Measurements from ENCODE around the gene WDR35. TPM values are rescaled to one million over a fixed set of nuclear protein-coding genes. Genes with fewer than 3 reads are reported as not detected.

Gene WDR35
- total RNA-seq, 1 donor from 2014 or later: 4.9 TPM

DNA sequence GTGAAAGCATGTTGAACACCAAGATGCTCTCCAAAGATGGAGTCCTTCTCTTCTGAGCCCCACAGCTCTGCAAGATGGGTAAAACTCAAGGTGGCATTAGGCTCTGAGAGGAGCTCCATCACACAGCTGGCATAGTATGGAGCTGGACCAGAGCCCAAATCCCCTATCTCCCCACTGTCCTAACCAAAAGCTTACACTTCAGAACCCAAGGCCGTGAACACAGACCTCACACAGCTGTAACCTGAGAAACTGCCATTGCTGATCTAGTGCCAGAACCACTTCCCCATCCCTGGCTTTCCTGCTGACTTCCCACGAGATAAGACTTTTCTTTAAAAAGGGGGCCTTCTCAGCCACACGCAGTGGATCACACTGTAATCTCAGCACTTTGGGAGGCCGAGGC lies 113.2 kb downstream of the WDR35 start:
- Mint-ChIP-seq H3K4me1 (ENCODE audit: low read depth) (peaks cover 3% of the 10 kb centered on the region), H3K36me3 (ENCODE audit: low read depth) (no peaks in the 10 kb centered on the region), H3K27ac (ENCODE audit: unreplicated experiment) (no peak overlapping the region), H3K9me3 (ENCODE audit: low read depth) (no peaks in the 10 kb centered on the region), H3K27me3 (ENCODE audit: low read depth) (no peaks in the 10 kb centered on the region), H3K4me3 (ENCODE audit: unreplicated experiment) (no peak overlapping the region)
- no peak for DNase-seq (ENCODE audit: low spot score)
- TF ChIP-seq, protein P1, sequence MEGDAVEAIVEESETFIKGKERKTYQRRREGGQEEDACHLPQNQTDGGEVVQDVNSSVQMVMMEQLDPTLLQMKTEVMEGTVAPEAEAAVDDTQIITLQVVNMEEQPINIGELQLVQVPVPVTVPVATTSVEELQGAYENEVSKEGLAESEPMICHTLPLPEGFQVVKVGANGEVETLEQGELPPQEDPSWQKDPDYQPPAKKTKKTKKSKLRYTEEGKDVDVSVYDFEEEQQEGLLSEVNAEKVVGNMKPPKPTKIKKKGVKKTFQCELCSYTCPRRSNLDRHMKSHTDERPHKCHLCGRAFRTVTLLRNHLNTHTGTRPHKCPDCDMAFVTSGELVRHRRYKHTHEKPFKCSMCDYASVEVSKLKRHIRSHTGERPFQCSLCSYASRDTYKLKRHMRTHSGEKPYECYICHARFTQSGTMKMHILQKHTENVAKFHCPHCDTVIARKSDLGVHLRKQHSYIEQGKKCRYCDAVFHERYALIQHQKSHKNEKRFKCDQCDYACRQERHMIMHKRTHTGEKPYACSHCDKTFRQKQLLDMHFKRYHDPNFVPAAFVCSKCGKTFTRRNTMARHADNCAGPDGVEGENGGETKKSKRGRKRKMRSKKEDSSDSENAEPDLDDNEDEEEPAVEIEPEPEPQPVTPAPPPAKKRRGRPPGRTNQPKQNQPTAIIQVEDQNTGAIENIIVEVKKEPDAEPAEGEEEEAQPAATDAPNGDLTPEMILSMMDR (IDR thresholded peaks at IDR 0.05): no peak

GRCh38 chr2:19875280-19875679 lies 114.6 kb downstream of the WDR35 start:
- H3K4me1 Mint-ChIP-seq (ENCODE audit: low read depth): peaks cover 3% of the 10 kb centered on the region
- no peak overlapping the region for H3K4me3 Mint-ChIP-seq (ENCODE audit: unreplicated experiment)

GRCh38 chr2:19874726-19875125 lies 115.2 kb downstream of the WDR35 start:
- Mint-ChIP-seq H3K36me3 (ENCODE audit: low read depth) (no peaks in the 10 kb centered on the region), H3K27me3 (ENCODE audit: low read depth) (no peaks in the 10 kb centered on the region), H3K9me3 (ENCODE audit: low read depth) (no peaks in the 10 kb centered on the region), H3K4me3 (ENCODE audit: unreplicated experiment) (no peak overlapping the region), H3K4me1 (ENCODE audit: low read depth) (peaks cover 3% of the 10 kb centered on the region), H3K27ac (ENCODE audit: unreplicated experiment) (no peak overlapping the region)
- no peak for DNase-seq (ENCODE audit: low spot score)
- TF ChIP-seq, protein P1 (IDR thresholded peaks at IDR 0.05): no peak

More at GRCh38 chr2:19875280-19875679, 114.6 kb downstream of the WDR35 start:
- DNase-seq (ENCODE audit: low spot score): no peak
- H3K9me3 Mint-ChIP-seq (ENCODE audit: low read depth): no peaks in the 10 kb centered on the region
- no peak overlapping the region for H3K27ac Mint-ChIP-seq (ENCODE audit: unreplicated experiment)
- H3K36me3 Mint-ChIP-seq (ENCODE audit: low read depth): no peaks in the 10 kb centered on the region
- H3K27me3 Mint-ChIP-seq (ENCODE audit: low read depth): no peaks in the 10 kb centered on the region
- TF ChIP-seq, protein P1 (IDR thresholded peaks at IDR 0.05): no peak

GRCh38 chr2:19873014-19873413 lies 116.9 kb downstream of the WDR35 start:
- TF ChIP-seq, protein P1 (IDR thresholded peaks at IDR 0.05): no peak
- Mint-ChIP-seq H3K27me3 (ENCODE audit: low read depth) (no peaks in the 10 kb centered on the region), H3K36me3 (ENCODE audit: low read depth) (no peaks in the 10 kb centered on the region), H3K9me3 (ENCODE audit: low read depth) (no peaks in the 10 kb centered on the region), H3K27ac (ENCODE audit: unreplicated experiment) (no peak overlapping the region), H3K4me1 (ENCODE audit: low read depth) (peaks cover 10% of the 10 kb centered on the region), H3K4me3 (ENCODE audit: unreplicated experiment) (no peak overlapping the region)
- DNase-seq (ENCODE audit: low spot score): no peak

DNA sequence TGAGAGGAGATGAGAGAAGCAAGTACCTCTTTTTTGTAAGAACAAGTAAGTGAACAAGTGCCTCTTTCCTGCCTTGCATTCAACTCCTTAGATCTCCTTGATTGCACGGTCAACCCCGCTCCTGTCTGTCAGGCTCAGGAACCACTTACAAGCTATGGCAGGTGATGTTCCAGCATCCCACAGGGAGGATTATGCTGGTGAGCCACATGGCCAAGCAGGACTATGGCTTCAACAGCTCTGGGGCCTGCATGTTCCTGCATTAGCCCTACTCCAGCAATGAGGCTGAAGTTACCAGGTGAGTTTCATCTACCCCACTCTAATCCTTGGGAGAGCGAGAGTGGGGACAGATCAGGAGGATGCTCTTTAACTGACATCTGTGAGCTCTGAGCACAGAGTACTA lies 117.6 kb downstream of the WDR35 start:
- H3K9me3 Mint-ChIP-seq (ENCODE audit: low read depth): no peaks in the 10 kb centered on the region

More for the DNA sequence above, 117.6 kb downstream of the WDR35 start:
- Mint-ChIP-seq H3K36me3 (ENCODE audit: low read depth) (no peaks in the 10 kb centered on the region), H3K4me3 (ENCODE audit: unreplicated experiment) (no peak overlapping the region), H3K27ac (ENCODE audit: unreplicated experiment) (no peak overlapping the region), H3K4me1 (ENCODE audit: low read depth) (peaks cover 10% of the 10 kb centered on the region), H3K27me3 (ENCODE audit: low read depth) (no peaks in the 10 kb centered on the region)
- no peak for DNase-seq (ENCODE audit: low spot score)
- TF ChIP-seq, protein P1 (IDR thresholded peaks at IDR 0.05): no peak

All from chondrocyte (in vitro differentiated cells).